Measurements from ENCODE around the gene TNFRSF8.

Gene TNFRSF8

GRCh38 chr1:12162459-12163137 is 99.5 kb downstream of the TNFRSF8 start:
- no peak for DNase-seq

- no peak for DNase-seq
Measured at GRCh38 chr1:12163210-12163609, 100.1 kb downstream of the TNFRSF8 start.

- DNase-seq = no peak
Measured at GRCh38 chr1:12164210-12164609, 101.1 kb downstream of the TNFRSF8 start.

- no peak for DNase-seq
Measured at GRCh38 chr1:12165342-12165741, 102.2 kb downstream of the TNFRSF8 start.

GRCh38 chr1:12166834-12167492 is 103.9 kb downstream of the TNFRSF8 start, which contains the start of gene TNFRSF1B:
TSS of gene TNFRSF1B (plus strand) at chr1:12166991. CDS start at chr1:12167092, 101 bp downstream.
- no peak for DNase-seq

GRCh38 chr1:12167493-12168429 is 104.7 kb downstream of the TNFRSF8 start:
- DNase-seq = no peak

- no peak for DNase-seq
Measured at GRCh38 chr1:12168451-12169160, 105.5 kb downstream of the TNFRSF8 start.

- DNase-seq = no peak
Measured at GRCh38 chr1:12169442-12170135, 106.5 kb downstream of the TNFRSF8 start.

GRCh38 chr1:12170263-12170671 is 107.2 kb downstream of the TNFRSF8 start:
- DNase-seq = no peak

- no peak for DNase-seq
Measured at GRCh38 chr1:12171206-12172041, 108.3 kb downstream of the TNFRSF8 start.

GRCh38 chr1:12172042-12172851 is 109.1 kb downstream of the TNFRSF8 start:
- DNase-seq = no peak

- no peak for DNase-seq
Measured at GRCh38 chr1:12173041-12173509, 110.0 kb downstream of the TNFRSF8 start.

- DNase-seq = no peak
Measured at GRCh38 chr1:12173631-12174121, 110.6 kb downstream of the TNFRSF8 start.

- no peak for DNase-seq
Measured at GRCh38 chr1:12174924-12175810, 112.1 kb downstream of the TNFRSF8 start.

GRCh38 chr1:12176298-12177118 is 113.4 kb downstream of the TNFRSF8 start:
- DNase-seq = no peak

- no peak for DNase-seq
Measured at GRCh38 chr1:12177156-12177998, 114.3 kb downstream of the TNFRSF8 start.

- DNase-seq = no peak
Measured at GRCh38 chr1:12177999-12178441, 114.9 kb downstream of the TNFRSF8 start.

Measured in cerebellar nuclear complex (tissue), 1 donor.